ENCODE results near the gene CAMTA1. TPM values are rescaled to one million over a fixed set of nuclear protein-coding genes. Genes with fewer than 3 reads are reported as not detected.

CAMTA1 gene
- total RNA-seq, 5 donors from 2014 or later (not counting 1 experiment from before 2014, with no cell fraction given): 29.7 to 37.4 (median 34.6) TPM

DNA sequence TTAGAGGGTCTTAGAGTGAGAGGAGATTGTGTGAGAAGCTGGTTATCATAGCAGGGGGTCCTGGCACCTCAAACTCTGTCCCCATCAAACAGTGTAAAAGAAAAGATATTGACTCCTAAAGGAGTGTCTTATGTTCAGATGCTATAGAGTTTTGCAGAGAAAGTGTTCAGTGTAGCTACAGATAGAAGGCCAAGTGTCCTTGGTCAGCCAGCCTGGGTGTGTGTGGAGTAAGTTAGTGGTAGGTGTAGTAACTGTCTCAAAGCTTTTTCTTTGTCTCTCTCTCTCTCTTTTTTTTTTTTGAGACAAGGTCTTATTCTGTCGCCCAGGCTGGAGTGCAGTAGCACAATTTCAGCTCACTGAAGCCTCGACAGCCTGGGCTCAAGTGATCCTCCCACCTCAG is 17.2 kb downstream of the CAMTA1 start:
- Histone ChIP-seq H3K4me3 (ENCODE audit: control insufficient read depth in 1 of 2, extremely low read depth in 1 of 2, low read length in 1 of 2) (no peak overlapping the region), H3K9me3 (no peaks in the 10 kb centered on the region), H3K27me3 (replicated peaks in 1 of 2; ENCODE audit: control insufficient read depth in 2 of 2, extremely low read depth in 1 of 2, insufficient read depth in 2 of 2, low read length in 1 of 2) (no peaks in the 10 kb centered on the region), H3K27ac (ENCODE audit: low read length) (no peak overlapping the region), H3K4me1 (ENCODE audit: control insufficient read depth in 1 of 2, extremely low read depth in 1 of 2, insufficient read depth in 2 of 2, low read length in 2 of 2) (peaks cover 7 to 12% of the 10 kb centered on the region in 2 experiments), H3K36me3 (ENCODE audit: control insufficient read depth in 2 of 2, extremely low read depth in 1 of 2, insufficient read depth in 1 of 2, low read length in 1 of 2) (no peaks in the 10 kb centered on the region)
- peaks cover 6% of the 10 kb centered on the region for H3K36me3 Mint-ChIP-seq
- no peak for DNase-seq
- no peak overlapping the region for H3K27ac Mint-ChIP-seq
- POLR2A ChIA-PET: no interaction called here
- WGBS (ENCODE audit: insufficient coverage): 100% methylated on average over 1 of the region's 2 CpGs
- peaks cover 35 to 53% (median 53%) of the 10 kb centered on the region in 3 donors for H3K4me1 Mint-ChIP-seq
- no peaks in the 10 kb centered on the region for H3K27me3 Mint-ChIP-seq
- CTCF ChIA-PET: interaction anchor here in 1 of 2 donors (0.5 kb wide), 1 partner anchor 28 kb away, joined by 6 read pairs; no protein-coding TSS in a partner anchor
- no peak for ATAC-seq (replicated peaks in 1 of 4)
- no peak overlapping the region for H3K4me3 Mint-ChIP-seq
- no peaks in the 10 kb centered on the region for H3K9me3 Mint-ChIP-seq

DNA sequence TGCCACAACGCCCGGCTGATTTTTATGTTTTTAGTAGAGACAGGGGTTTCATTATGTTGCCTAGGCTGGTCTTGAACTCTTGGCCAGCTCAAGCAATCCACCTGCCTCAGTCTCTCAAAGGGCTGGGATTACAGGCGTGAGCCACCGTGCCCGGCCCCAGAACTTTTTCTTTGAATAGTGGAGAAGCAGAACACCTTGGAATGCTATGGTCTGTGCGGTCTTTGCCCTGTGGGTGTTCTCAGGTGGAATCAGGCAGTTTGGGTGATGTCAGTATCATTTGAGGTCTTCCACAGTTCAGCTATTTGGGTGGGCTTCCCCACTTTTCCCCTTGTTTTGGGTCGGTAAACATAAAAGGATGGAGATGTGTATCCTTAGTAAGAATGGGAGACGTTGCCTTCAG is 17.6 kb downstream of the CAMTA1 start:
- Mint-ChIP-seq H3K36me3 (peaks cover 6% of the 10 kb centered on the region), H3K27ac (no peak overlapping the region), H3K27me3 (no peaks in the 10 kb centered on the region), H3K9me3 (no peaks in the 10 kb centered on the region), H3K4me3 (no peak overlapping the region), H3K4me1 (peaks cover 35 to 53% (median 53%) of the 10 kb centered on the region in 3 donors)
- DNase-seq (no peak), ATAC-seq (replicated peaks in 1 of 4) (no peak)
- CTCF ChIA-PET: no interaction called here
- POLR2A ChIA-PET: no interaction called here
- Histone ChIP-seq H3K36me3 (ENCODE audit: control insufficient read depth in 2 of 2, extremely low read depth in 1 of 2, insufficient read depth in 1 of 2, low read length in 1 of 2) (no peaks in the 10 kb centered on the region), H3K9me3 (no peaks in the 10 kb centered on the region), H3K4me3 (ENCODE audit: control insufficient read depth in 1 of 2, extremely low read depth in 1 of 2, low read length in 1 of 2) (no peak overlapping the region), H3K27ac (ENCODE audit: low read length) (no peak overlapping the region), H3K4me1 (ENCODE audit: control insufficient read depth in 1 of 2, extremely low read depth in 1 of 2, insufficient read depth in 2 of 2, low read length in 2 of 2) (peaks cover 7 to 12% of the 10 kb centered on the region in 2 experiments), H3K27me3 (replicated peaks in 1 of 2; ENCODE audit: control insufficient read depth in 2 of 2, extremely low read depth in 1 of 2, insufficient read depth in 2 of 2, low read length in 1 of 2) (no peaks in the 10 kb centered on the region)
- 100% methylated on average over 4 of the region's 8 CpGs for WGBS (ENCODE audit: insufficient coverage)

DNA sequence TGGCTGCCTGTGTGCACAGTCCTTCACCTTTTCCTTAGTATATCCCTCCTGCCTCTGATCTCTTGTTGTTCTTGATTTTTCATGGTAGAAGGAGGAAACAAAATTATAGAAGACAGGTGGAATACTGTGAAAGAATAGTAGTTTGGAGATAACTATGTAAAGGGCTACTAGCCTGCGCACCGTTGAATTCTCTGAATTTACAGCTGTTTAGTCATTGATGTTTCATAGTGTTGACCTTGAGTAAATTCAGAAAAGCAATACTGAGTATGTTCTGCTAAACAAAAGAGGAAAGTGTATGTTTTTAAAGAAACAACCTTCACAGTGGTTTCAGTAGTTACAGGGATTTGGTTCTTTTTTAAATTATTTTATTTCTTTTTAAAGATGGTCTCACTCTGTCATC is 18.1 kb downstream of the CAMTA1 start:
- H3K4me3 Mint-ChIP-seq: no peak overlapping the region
- Histone ChIP-seq H3K27me3 (replicated peaks in 1 of 2; ENCODE audit: control insufficient read depth in 2 of 2, extremely low read depth in 1 of 2, insufficient read depth in 2 of 2, low read length in 1 of 2) (no peaks in the 10 kb centered on the region), H3K9me3 (no peaks in the 10 kb centered on the region), H3K27ac (ENCODE audit: low read length) (no peak overlapping the region), H3K4me3 (ENCODE audit: control insufficient read depth in 1 of 2, extremely low read depth in 1 of 2, low read length in 1 of 2) (no peak overlapping the region), H3K36me3 (ENCODE audit: control insufficient read depth in 2 of 2, extremely low read depth in 1 of 2, insufficient read depth in 1 of 2, low read length in 1 of 2) (peaks cover 0 to under 1% of the 10 kb centered on the region in 2 donors), H3K4me1 (ENCODE audit: control insufficient read depth in 1 of 2, extremely low read depth in 1 of 2, insufficient read depth in 2 of 2, low read length in 2 of 2) (peaks cover 7 to 12% of the 10 kb centered on the region in 2 experiments)
- H3K27ac Mint-ChIP-seq: no peak overlapping the region
- POLR2A ChIA-PET: no interaction called here
- DNase-seq (no peak), ATAC-seq (replicated peaks in 1 of 4) (no peak)
- H3K9me3 Mint-ChIP-seq: no peaks in the 10 kb centered on the region
- H3K36me3 Mint-ChIP-seq: peaks cover 6% of the 10 kb centered on the region
- peaks cover 35 to 53% (median 53%) of the 10 kb centered on the region in 3 donors for H3K4me1 Mint-ChIP-seq
- H3K27me3 Mint-ChIP-seq: no peaks in the 10 kb centered on the region
- CTCF ChIA-PET: no interaction called here
- 65% methylated on average over 2 of the region's 2 CpGs for WGBS (ENCODE audit: insufficient coverage)

DNA sequence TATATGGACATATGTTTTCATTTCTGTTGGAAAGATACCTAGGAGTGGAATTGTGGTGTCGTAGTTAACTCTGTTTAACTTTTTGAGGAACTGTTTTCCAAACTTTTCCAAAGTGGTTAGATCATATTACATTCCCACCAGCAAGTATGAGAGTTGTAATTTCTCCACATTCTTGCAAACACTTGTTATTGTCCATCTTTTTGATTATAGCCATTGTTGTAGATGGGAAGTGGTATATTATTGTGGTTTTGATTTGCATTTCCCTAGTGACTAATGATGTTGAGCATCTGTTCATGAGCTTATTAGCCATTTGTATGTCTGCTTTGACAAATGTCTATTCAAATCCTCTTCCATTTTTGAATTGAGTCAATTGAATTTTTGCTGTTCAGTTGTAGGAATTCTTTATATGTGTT is 19.8 kb downstream of the CAMTA1 start:
- DNase-seq (no peak), ATAC-seq (replicated peaks in 1 of 4) (no peak)
- no peaks in the 10 kb centered on the region for H3K9me3 Mint-ChIP-seq
- H3K27ac Mint-ChIP-seq: no peak overlapping the region
- peaks cover 3% of the 10 kb centered on the region for H3K36me3 Mint-ChIP-seq
- ChIA-PET CTCF (interaction anchor here in 1 of 2 donors (0.8 kb wide), 1 partner anchor 20 kb away, joined by 3 read pairs; no protein-coding TSS in a partner anchor), POLR2A (no interaction called here)
- Histone ChIP-seq H3K9me3 (no peaks in the 10 kb centered on the region), H3K4me1 (ENCODE audit: control insufficient read depth in 1 of 2, extremely low read depth in 1 of 2, insufficient read depth in 2 of 2, low read length in 2 of 2) (peaks cover 7 to 12% of the 10 kb centered on the region in 2 experiments), H3K4me3 (ENCODE audit: control insufficient read depth in 1 of 2, extremely low read depth in 1 of 2, low read length in 1 of 2) (no peak overlapping the region), H3K27me3 (replicated peaks in 1 of 2; ENCODE audit: control insufficient read depth in 2 of 2, extremely low read depth in 1 of 2, insufficient read depth in 2 of 2, low read length in 1 of 2) (no peaks in the 10 kb centered on the region), H3K36me3 (ENCODE audit: control insufficient read depth in 2 of 2, extremely low read depth in 1 of 2, insufficient read depth in 1 of 2, low read length in 1 of 2) (peaks cover 0 to 2% of the 10 kb centered on the region in 2 donors), H3K27ac (ENCODE audit: low read length) (no peak overlapping the region)
- H3K27me3 Mint-ChIP-seq: no peaks in the 10 kb centered on the region
- H3K4me1 Mint-ChIP-seq: peaks cover 30 to 53% (median 49%) of the 10 kb centered on the region in 3 donors
- peak overlapping the region in 1 of 3 donors; percentile 56 for H3K4me3 Mint-ChIP-seq
- no CpG with 5 or more reads among the region's 1 CpG for WGBS (ENCODE audit: insufficient coverage)

DNA sequence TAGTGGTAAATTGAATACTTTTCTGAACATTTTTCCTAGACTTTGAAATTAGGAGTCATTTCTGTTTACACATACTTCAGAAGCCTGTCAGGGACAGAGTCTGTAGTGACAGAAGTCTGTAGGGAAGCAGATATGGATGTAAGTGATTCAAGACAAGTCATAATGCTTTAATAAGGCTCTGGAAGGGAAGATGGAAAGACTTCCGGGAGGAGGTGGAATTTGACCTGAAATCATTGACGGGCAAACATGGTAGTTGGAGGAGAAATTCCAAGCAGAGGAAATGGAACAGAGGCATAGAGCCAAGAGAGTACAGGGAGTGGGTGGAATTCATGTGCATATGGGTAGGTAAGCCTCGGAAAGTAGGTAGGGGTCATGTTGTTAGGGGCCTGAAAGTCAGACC is 22.5 kb downstream of the CAMTA1 start:
- no peak overlapping the region for H3K27ac ChIP-seq (ENCODE audit: low read length)

DNA sequence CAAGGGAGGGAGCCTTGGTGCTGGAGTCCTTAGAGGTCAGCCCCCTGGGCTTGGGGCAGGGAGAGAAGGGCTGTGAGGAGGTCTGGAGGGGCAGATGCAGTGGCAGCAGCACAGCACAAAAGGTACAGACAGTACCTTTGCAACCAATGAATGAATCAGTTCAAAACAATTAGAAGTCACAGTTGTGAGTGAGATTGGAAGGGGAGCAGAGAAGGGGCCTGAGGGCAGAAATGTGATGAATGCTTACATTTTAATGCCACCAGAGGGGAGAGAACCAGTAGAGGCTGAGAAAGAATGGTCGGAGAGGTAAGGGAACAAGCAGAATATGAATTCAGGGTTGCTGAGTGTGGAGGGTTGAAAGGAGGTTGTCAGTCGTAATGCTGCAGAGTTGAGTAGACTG is 24.2 kb downstream of the CAMTA1 start:
- Mint-ChIP-seq H3K27ac (no peak overlapping the region), H3K4me3 (no peak overlapping the region), H3K9me3 (no peaks in the 10 kb centered on the region), H3K4me1 (peaks cover 25 to 48% (median 45%) of the 10 kb centered on the region in 3 donors), H3K36me3 (peaks cover 5% of the 10 kb centered on the region), H3K27me3 (no peaks in the 10 kb centered on the region)
- ATAC-seq (replicated peaks in 1 of 4): no peak
- no peak for DNase-seq
- 94% methylated on average over 2 of the region's 2 CpGs for WGBS (ENCODE audit: insufficient coverage)
- Histone ChIP-seq H3K36me3 (ENCODE audit: control insufficient read depth in 2 of 2, extremely low read depth in 1 of 2, insufficient read depth in 1 of 2, low read length in 1 of 2) (peaks cover 2 to 3% of the 10 kb centered on the region in 2 donors), H3K4me3 (ENCODE audit: control insufficient read depth in 1 of 2, extremely low read depth in 1 of 2, low read length in 1 of 2) (no peak overlapping the region), H3K27me3 (replicated peaks in 1 of 2; ENCODE audit: control insufficient read depth in 2 of 2, extremely low read depth in 1 of 2, insufficient read depth in 2 of 2, low read length in 1 of 2) (no peaks in the 10 kb centered on the region), H3K9me3 (no peaks in the 10 kb centered on the region), H3K4me1 (ENCODE audit: control insufficient read depth in 1 of 2, extremely low read depth in 1 of 2, insufficient read depth in 2 of 2, low read length in 2 of 2) (peaks cover 7% of the 10 kb centered on the region in 2 experiments), H3K27ac (ENCODE audit: low read length) (no peak overlapping the region)
- CTCF ChIA-PET: no interaction called here
- POLR2A ChIA-PET: no interaction called here

More for the DNA sequence above, 22.5 kb downstream of the CAMTA1 start:
- no peak overlapping the region for H3K4me3 ChIP-seq (ENCODE audit: control insufficient read depth in 1 of 2, extremely low read depth in 1 of 2, low read length in 1 of 2)
- WGBS (ENCODE audit: insufficient coverage): 95% methylated on average over 2 of the region's 3 CpGs
- peaks cover 2 to 3% of the 10 kb centered on the region in 2 donors for H3K36me3 ChIP-seq (ENCODE audit: control insufficient read depth in 2 of 2, extremely low read depth in 1 of 2, insufficient read depth in 1 of 2, low read length in 1 of 2)
- no peak overlapping the region for H3K27ac Mint-ChIP-seq
- CTCF ChIA-PET: no interaction called here
- no peaks in the 10 kb centered on the region for H3K9me3 Mint-ChIP-seq
- no peak overlapping the region for H3K4me3 Mint-ChIP-seq
- H3K36me3 Mint-ChIP-seq: peaks cover 7% of the 10 kb centered on the region
- H3K4me1 Mint-ChIP-seq: peaks cover 21 to 50% (median 48%) of the 10 kb centered on the region in 3 donors
- H3K27me3 Mint-ChIP-seq: no peaks in the 10 kb centered on the region
- POLR2A ChIA-PET: no interaction called here
- DNase-seq: no peak
- ATAC-seq (replicated peaks in 1 of 4): no peak
- peaks cover 7 to 9% of the 10 kb centered on the region in 2 experiments for H3K4me1 ChIP-seq (ENCODE audit: control insufficient read depth in 1 of 2, extremely low read depth in 1 of 2, insufficient read depth in 2 of 2, low read length in 2 of 2)
- no peaks in the 10 kb centered on the region for H3K27me3 ChIP-seq (replicated peaks in 1 of 2; ENCODE audit: control insufficient read depth in 2 of 2, extremely low read depth in 1 of 2, insufficient read depth in 2 of 2, low read length in 1 of 2)
- H3K9me3 ChIP-seq: no peaks in the 10 kb centered on the region

Measured in T-cell (primary cell).